Activated CD4-positive, alpha-beta T cell treated with anti-CD3 and anti-CD28 coated beads, Interleukin-2, amount 10 ng/mL, durations not matched to agents 24 days and 14 days (primary cell): ENCODE data around the gene CCNC. TPM values are rescaled to one million over a fixed set of nuclear protein-coding genes. Genes with fewer than 3 reads are reported as not detected.

Experiments used
- DNase-seq: peaks from one replicate; pipeline ENCODE4 v3.0.0; 2022
- H3K27ac Mint-ChIP-seq: one replicate; pipeline ENCODE4 v1.8.0; 2022; ENCODE audit warnings: mild to moderate bottlenecking, mixed read lengths
- H3K27me3 Mint-ChIP-seq: one replicate; pipeline ENCODE4 v1.8.0; 2022; ENCODE audit warnings: mixed read lengths
- H3K36me3 Mint-ChIP-seq: one replicate; pipeline ENCODE4 v1.8.0; 2022; ENCODE audit warnings: low read depth, mild to moderate bottlenecking, mixed read lengths
- H3K4me1 Mint-ChIP-seq: one replicate; pipeline ENCODE4 v1.8.0; 2021; ENCODE audit warnings: mixed read lengths
- H3K4me3 Mint-ChIP-seq: one replicate; pipeline ENCODE4 v1.8.0; 2022; ENCODE audit warnings: mild to moderate bottlenecking, moderate library complexity, mixed read lengths
- H3K9me3 Mint-ChIP-seq: one replicate; pipeline ENCODE4 v1.8.0; 2021; ENCODE audit warnings: mixed read lengths
- intact Hi-C: fragments of 100-400 bp; cut with micrococcal nuclease; formaldehyde crosslinking; loops from one replicate; pipeline ENCODE4 v1.15.1; 2023
- total RNA-seq: library from RNA; stranded (reverse); gene quantifications from 2 replicates; pipeline ENCODE4 v1.2.3, GENCODE V29; 2022

CCNC gene
- total RNA-seq, 1 donor from 2014 or later = 56.0 TPM

- H3K27me3 Mint-ChIP-seq = peaks cover 78% of the 10 kb centered on the region
- intact Hi-C loops = loop anchor here (2.0 to 5.0 kb wide), 4 partner anchors 21 to 121 kb away; partner anchors contain the start of gene CCNC
- H3K4me3 Mint-ChIP-seq = peak overlapping the region; percentile 88
- H3K36me3 Mint-ChIP-seq = no peaks in the 10 kb centered on the region
- no peak overlapping the region for H3K27ac Mint-ChIP-seq
- DNase-seq = no peak
- H3K4me1 Mint-ChIP-seq = peaks cover 25% of the 10 kb centered on the region
- H3K9me3 Mint-ChIP-seq = no peaks in the 10 kb centered on the region
These were observed 21.5 kb upstream of the CCNC start for GRCh38 chr6:99589907-99590493.

GRCh38 chr6:99589290-99589672 lies 20.8 kb upstream of the CCNC start:
- Mint-ChIP-seq H3K4me3 (peak overlapping the region; percentile 88), H3K27ac (peak overlapping the region; percentile 45), H3K4me1 (peaks cover 25% of the 10 kb centered on the region), H3K9me3 (no peaks in the 10 kb centered on the region), H3K27me3 (peaks cover 79% of the 10 kb centered on the region), H3K36me3 (no peaks in the 10 kb centered on the region)
- intact Hi-C loops = loop anchor here (2.0 to 5.0 kb wide), 4 partner anchors 20 to 120 kb away; partner anchors contain the start of gene CCNC
- DNase-seq = no peak

GRCh38 chr6:99588618-99589289 lies 20.3 kb upstream of the CCNC start:
- peaks cover 25% of the 10 kb centered on the region for H3K4me1 Mint-ChIP-seq
- H3K27ac Mint-ChIP-seq = peak overlapping the region; percentile 45
- peak; percentile 89 for DNase-seq
- H3K4me3 Mint-ChIP-seq = peak overlapping the region; percentile 88
- H3K27me3 Mint-ChIP-seq = peaks cover 77% of the 10 kb centered on the region
- H3K9me3 Mint-ChIP-seq = no peaks in the 10 kb centered on the region
- no peaks in the 10 kb centered on the region for H3K36me3 Mint-ChIP-seq
- intact Hi-C loops = loop anchor here (1.0 to 5.0 kb wide), 6 partner anchors 15 to 158 kb away; partner anchors contain the start of gene CCNC

GRCh38 chr6:99587792-99588191 lies 19.3 kb upstream of the CCNC start:
- Mint-ChIP-seq H3K36me3 (no peaks in the 10 kb centered on the region), H3K4me1 (peaks cover 25% of the 10 kb centered on the region), H3K4me3 (no peak overlapping the region), H3K27me3 (peaks cover 74% of the 10 kb centered on the region), H3K27ac (no peak overlapping the region), H3K9me3 (no peaks in the 10 kb centered on the region)
- intact Hi-C loops = loop anchor here (1.0 to 5.0 kb wide), 6 partner anchors 16 to 159 kb away; partner anchors contain the start of gene CCNC
- DNase-seq = no peak

GRCh38 chr6:99579781-99580180 lies 11.3 kb upstream of the CCNC start:
- peaks cover 5% of the 10 kb centered on the region for H3K4me1 Mint-ChIP-seq
- no peak for DNase-seq
- no peak overlapping the region for H3K27ac Mint-ChIP-seq
- intact Hi-C loops = no loop called here
- peaks cover 50% of the 10 kb centered on the region for H3K27me3 Mint-ChIP-seq
- H3K36me3 Mint-ChIP-seq = no peaks in the 10 kb centered on the region
- H3K9me3 Mint-ChIP-seq = no peaks in the 10 kb centered on the region
- H3K4me3 Mint-ChIP-seq = no peak overlapping the region

- H3K27ac Mint-ChIP-seq = no peak overlapping the region
- DNase-seq = no peak
These were observed 7.2 kb upstream of the CCNC start for GRCh38 chr6:99575544-99576227.

GRCh38 chr6:99573980-99574617 lies 5.6 kb upstream of the CCNC start:
- intact Hi-C loops = no loop called here
- peaks cover 32% of the 10 kb centered on the region for H3K27me3 Mint-ChIP-seq
- DNase-seq = no peak
- no peak overlapping the region for H3K4me3 Mint-ChIP-seq
- no peak overlapping the region for H3K27ac Mint-ChIP-seq
- no peaks in the 10 kb centered on the region for H3K36me3 Mint-ChIP-seq
- H3K4me1 Mint-ChIP-seq = peaks cover 9% of the 10 kb centered on the region
- no peaks in the 10 kb centered on the region for H3K9me3 Mint-ChIP-seq

More at GRCh38 chr6:99575544-99576227, 7.2 kb upstream of the CCNC start:
- Mint-ChIP-seq H3K4me1 (peaks cover 9% of the 10 kb centered on the region), H3K36me3 (no peaks in the 10 kb centered on the region), H3K27me3 (peaks cover 40% of the 10 kb centered on the region), H3K9me3 (no peaks in the 10 kb centered on the region), H3K4me3 (no peak overlapping the region)
- intact Hi-C loops = no loop called here

GRCh38 chr6:99563056-99563723 lies 5.3 kb downstream of the CCNC start:
- Mint-ChIP-seq H3K4me3 (no peak overlapping the region), H3K27ac (no peak overlapping the region), H3K4me1 (peaks cover 12% of the 10 kb centered on the region), H3K27me3 (no peaks in the 10 kb centered on the region), H3K36me3 (peaks cover 15% of the 10 kb centered on the region), H3K9me3 (no peaks in the 10 kb centered on the region)
- no peak for DNase-seq
- intact Hi-C loops = loop anchor here (10.0 kb wide), 1 partner anchor 228 kb away; no protein-coding TSS in a partner anchor

GRCh38 chr6:99560668-99561067 lies 7.8 kb downstream of the CCNC start:
- no peaks in the 10 kb centered on the region for H3K9me3 Mint-ChIP-seq
- peaks cover 1% of the 10 kb centered on the region for H3K4me1 Mint-ChIP-seq
- H3K27ac Mint-ChIP-seq = no peak overlapping the region
- no peak overlapping the region for H3K4me3 Mint-ChIP-seq
- intact Hi-C loops = loop anchor here (10.0 kb wide), 1 partner anchor 226 kb away; no protein-coding TSS in a partner anchor
- DNase-seq = no peak
- H3K36me3 Mint-ChIP-seq = peaks cover 30% of the 10 kb centered on the region
- no peaks in the 10 kb centered on the region for H3K27me3 Mint-ChIP-seq

GRCh38 chr6:99559057-99559456 lies 9.4 kb downstream of the CCNC start:
- no peak overlapping the region for H3K27ac Mint-ChIP-seq
- H3K4me3 Mint-ChIP-seq = no peak overlapping the region
- H3K27me3 Mint-ChIP-seq = no peaks in the 10 kb centered on the region
- DNase-seq = no peak
- peaks cover 1% of the 10 kb centered on the region for H3K4me1 Mint-ChIP-seq
- no peaks in the 10 kb centered on the region for H3K9me3 Mint-ChIP-seq
- intact Hi-C loops = no loop called here
- H3K36me3 Mint-ChIP-seq = peaks cover 40% of the 10 kb centered on the region

- Mint-ChIP-seq H3K27me3 (no peaks in the 10 kb centered on the region), H3K27ac (no peak overlapping the region), H3K9me3 (no peaks in the 10 kb centered on the region), H3K4me1 (no peaks in the 10 kb centered on the region), H3K4me3 (no peak overlapping the region), H3K36me3 (peaks cover 49% of the 10 kb centered on the region)
- intact Hi-C loops = no loop called here
- no peak for DNase-seq
These were observed 14.6 kb downstream of the CCNC start for GRCh38 chr6:99553888-99554287.

GRCh38 chr6:99550046-99550748 lies 18.3 kb downstream of the CCNC start:
- Mint-ChIP-seq H3K9me3 (no peaks in the 10 kb centered on the region), H3K36me3 (peaks cover 51% of the 10 kb centered on the region)
- intact Hi-C loops = no loop called here

GRCh38 chr6:99548706-99549105 lies 19.8 kb downstream of the CCNC start:
- H3K9me3 Mint-ChIP-seq = no peaks in the 10 kb centered on the region
- DNase-seq = no peak

More at GRCh38 chr6:99550046-99550748, 18.3 kb downstream of the CCNC start:
- Mint-ChIP-seq H3K4me1 (peaks cover 4% of the 10 kb centered on the region), H3K4me3 (no peak overlapping the region), H3K27me3 (no peaks in the 10 kb centered on the region), H3K27ac (no peak overlapping the region)
- DNase-seq = no peak

More at GRCh38 chr6:99548706-99549105, 19.8 kb downstream of the CCNC start:
- no peaks in the 10 kb centered on the region for H3K27me3 Mint-ChIP-seq
- intact Hi-C loops = no loop called here
- H3K27ac Mint-ChIP-seq = no peak overlapping the region
- H3K4me3 Mint-ChIP-seq = no peak overlapping the region
- H3K4me1 Mint-ChIP-seq = peaks cover 4% of the 10 kb centered on the region
- peaks cover 47% of the 10 kb centered on the region for H3K36me3 Mint-ChIP-seq
